ENCODE results near the gene CARNS1. TPM values are rescaled to one million over a fixed set of nuclear protein-coding genes. Genes with fewer than 3 reads are reported as not detected.

CARNS1 gene
- total and polyA plus RNA-seq, 2 of the 8 experiments (the other 6 are each of a cell fraction or from before 2014, with no cell fraction given), result 0.82 to 1.1 TPM

GRCh38 chr11:67456068-67456705 is 40.7 kb downstream of the CARNS1 start (continued):
- no peak for TF ChIP-seq SAP30 (IDR thresholded peaks at IDR 0.05; ENCODE audit: insufficient read depth, insufficient replicate concordance, low read length)
- TF ChIP-seq SP2 (IDR thresholded peaks at IDR 0.05; ENCODE audit: low read length), result no peak
- TF ChIP-seq KDM1A (IDR thresholded peaks at IDR 0.05; ENCODE audit: borderline replicate concordance, low read length), result no peak
- no peak for TF ChIP-seq TAF1 (IDR thresholded peaks at IDR 0.05; ENCODE audit: low read depth, low read length)
- TF ChIP-seq NRF1 (IDR thresholded peaks at IDR 0.05; ENCODE audit: low read depth, low read length), result no peak
